ENCODE results near the gene GBX2.

DNA sequence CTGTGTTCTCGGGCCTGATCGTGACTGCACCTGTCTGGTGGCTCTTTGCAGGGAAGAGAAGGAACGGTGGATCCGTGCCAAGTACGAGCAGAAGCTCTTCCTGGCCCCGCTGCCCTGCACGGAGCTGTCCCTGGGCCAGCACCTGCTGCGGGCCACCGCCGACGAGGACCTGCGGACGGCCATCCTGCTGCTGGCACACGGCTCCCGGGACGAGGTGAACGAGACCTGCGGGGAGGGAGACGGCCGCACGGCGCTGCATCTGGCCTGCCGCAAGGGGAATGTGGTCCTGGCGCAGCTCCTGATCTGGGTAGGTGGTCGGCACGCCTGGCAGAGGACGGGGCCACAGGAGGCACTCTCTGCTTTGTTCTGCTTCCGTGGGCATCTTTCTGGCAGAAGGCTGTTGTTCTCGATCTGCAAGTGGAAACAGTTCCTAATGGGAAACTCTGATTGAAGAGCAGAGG, 48.0 kb downstream of the GBX2 start:
- TF ChIP-seq, protein P1, sequence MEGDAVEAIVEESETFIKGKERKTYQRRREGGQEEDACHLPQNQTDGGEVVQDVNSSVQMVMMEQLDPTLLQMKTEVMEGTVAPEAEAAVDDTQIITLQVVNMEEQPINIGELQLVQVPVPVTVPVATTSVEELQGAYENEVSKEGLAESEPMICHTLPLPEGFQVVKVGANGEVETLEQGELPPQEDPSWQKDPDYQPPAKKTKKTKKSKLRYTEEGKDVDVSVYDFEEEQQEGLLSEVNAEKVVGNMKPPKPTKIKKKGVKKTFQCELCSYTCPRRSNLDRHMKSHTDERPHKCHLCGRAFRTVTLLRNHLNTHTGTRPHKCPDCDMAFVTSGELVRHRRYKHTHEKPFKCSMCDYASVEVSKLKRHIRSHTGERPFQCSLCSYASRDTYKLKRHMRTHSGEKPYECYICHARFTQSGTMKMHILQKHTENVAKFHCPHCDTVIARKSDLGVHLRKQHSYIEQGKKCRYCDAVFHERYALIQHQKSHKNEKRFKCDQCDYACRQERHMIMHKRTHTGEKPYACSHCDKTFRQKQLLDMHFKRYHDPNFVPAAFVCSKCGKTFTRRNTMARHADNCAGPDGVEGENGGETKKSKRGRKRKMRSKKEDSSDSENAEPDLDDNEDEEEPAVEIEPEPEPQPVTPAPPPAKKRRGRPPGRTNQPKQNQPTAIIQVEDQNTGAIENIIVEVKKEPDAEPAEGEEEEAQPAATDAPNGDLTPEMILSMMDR (conservative IDR thresholded peaks at IDR 0.05; ENCODE audit: low read depth in 2 of 2): no peak
- TF ChIP-seq EZH2phosphoT487 (IDR thresholded peaks at IDR 0.05; ENCODE audit: unreplicated experiment) (no peak), EZH2 (IDR thresholded peaks at IDR 0.05; ENCODE audit: low read depth, unreplicated experiment) (no peak), POLR2AphosphoS5 (IDR thresholded peaks at IDR 0.05; ENCODE audit: low read depth) (no peak), CREB1 (CRISPR knock-in tag; IDR thresholded peaks at IDR 0.05; ENCODE audit: low read depth) (no peak), JUNB (IDR thresholded peaks at IDR 0.05; ENCODE audit: unreplicated experiment) (no peak), NANOG (IDR thresholded peaks at IDR 0.05; ENCODE audit: borderline replicate concordance) (no peak), ZNF114 (CRISPR knock-in tag; IDR thresholded peaks at IDR 0.05) (no peak)
- TF ChIP-seq, protein P2, sequence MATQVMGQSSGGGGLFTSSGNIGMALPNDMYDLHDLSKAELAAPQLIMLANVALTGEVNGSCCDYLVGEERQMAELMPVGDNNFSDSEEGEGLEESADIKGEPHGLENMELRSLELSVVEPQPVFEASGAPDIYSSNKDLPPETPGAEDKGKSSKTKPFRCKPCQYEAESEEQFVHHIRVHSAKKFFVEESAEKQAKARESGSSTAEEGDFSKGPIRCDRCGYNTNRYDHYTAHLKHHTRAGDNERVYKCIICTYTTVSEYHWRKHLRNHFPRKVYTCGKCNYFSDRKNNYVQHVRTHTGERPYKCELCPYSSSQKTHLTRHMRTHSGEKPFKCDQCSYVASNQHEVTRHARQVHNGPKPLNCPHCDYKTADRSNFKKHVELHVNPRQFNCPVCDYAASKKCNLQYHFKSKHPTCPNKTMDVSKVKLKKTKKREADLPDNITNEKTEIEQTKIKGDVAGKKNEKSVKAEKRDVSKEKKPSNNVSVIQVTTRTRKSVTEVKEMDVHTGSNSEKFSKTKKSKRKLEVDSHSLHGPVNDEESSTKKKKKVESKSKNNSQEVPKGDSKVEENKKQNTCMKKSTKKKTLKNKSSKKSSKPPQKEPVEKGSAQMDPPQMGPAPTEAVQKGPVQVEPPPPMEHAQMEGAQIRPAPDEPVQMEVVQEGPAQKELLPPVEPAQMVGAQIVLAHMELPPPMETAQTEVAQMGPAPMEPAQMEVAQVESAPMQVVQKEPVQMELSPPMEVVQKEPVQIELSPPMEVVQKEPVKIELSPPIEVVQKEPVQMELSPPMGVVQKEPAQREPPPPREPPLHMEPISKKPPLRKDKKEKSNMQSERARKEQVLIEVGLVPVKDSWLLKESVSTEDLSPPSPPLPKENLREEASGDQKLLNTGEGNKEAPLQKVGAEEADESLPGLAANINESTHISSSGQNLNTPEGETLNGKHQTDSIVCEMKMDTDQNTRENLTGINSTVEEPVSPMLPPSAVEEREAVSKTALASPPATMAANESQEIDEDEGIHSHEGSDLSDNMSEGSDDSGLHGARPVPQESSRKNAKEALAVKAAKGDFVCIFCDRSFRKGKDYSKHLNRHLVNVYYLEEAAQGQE (IDR thresholded peaks at IDR 0.05; ENCODE audit: unreplicated experiment): no peak
- TF ChIP-seq, protein P3, sequence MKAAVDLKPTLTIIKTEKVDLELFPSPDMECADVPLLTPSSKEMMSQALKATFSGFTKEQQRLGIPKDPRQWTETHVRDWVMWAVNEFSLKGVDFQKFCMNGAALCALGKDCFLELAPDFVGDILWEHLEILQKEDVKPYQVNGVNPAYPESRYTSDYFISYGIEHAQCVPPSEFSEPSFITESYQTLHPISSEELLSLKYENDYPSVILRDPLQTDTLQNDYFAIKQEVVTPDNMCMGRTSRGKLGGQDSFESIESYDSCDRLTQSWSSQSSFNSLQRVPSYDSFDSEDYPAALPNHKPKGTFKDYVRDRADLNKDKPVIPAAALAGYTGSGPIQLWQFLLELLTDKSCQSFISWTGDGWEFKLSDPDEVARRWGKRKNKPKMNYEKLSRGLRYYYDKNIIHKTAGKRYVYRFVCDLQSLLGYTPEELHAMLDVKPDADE (IDR thresholded peaks at IDR 0.05): no peak
- TF ChIP-seq, protein P4, sequence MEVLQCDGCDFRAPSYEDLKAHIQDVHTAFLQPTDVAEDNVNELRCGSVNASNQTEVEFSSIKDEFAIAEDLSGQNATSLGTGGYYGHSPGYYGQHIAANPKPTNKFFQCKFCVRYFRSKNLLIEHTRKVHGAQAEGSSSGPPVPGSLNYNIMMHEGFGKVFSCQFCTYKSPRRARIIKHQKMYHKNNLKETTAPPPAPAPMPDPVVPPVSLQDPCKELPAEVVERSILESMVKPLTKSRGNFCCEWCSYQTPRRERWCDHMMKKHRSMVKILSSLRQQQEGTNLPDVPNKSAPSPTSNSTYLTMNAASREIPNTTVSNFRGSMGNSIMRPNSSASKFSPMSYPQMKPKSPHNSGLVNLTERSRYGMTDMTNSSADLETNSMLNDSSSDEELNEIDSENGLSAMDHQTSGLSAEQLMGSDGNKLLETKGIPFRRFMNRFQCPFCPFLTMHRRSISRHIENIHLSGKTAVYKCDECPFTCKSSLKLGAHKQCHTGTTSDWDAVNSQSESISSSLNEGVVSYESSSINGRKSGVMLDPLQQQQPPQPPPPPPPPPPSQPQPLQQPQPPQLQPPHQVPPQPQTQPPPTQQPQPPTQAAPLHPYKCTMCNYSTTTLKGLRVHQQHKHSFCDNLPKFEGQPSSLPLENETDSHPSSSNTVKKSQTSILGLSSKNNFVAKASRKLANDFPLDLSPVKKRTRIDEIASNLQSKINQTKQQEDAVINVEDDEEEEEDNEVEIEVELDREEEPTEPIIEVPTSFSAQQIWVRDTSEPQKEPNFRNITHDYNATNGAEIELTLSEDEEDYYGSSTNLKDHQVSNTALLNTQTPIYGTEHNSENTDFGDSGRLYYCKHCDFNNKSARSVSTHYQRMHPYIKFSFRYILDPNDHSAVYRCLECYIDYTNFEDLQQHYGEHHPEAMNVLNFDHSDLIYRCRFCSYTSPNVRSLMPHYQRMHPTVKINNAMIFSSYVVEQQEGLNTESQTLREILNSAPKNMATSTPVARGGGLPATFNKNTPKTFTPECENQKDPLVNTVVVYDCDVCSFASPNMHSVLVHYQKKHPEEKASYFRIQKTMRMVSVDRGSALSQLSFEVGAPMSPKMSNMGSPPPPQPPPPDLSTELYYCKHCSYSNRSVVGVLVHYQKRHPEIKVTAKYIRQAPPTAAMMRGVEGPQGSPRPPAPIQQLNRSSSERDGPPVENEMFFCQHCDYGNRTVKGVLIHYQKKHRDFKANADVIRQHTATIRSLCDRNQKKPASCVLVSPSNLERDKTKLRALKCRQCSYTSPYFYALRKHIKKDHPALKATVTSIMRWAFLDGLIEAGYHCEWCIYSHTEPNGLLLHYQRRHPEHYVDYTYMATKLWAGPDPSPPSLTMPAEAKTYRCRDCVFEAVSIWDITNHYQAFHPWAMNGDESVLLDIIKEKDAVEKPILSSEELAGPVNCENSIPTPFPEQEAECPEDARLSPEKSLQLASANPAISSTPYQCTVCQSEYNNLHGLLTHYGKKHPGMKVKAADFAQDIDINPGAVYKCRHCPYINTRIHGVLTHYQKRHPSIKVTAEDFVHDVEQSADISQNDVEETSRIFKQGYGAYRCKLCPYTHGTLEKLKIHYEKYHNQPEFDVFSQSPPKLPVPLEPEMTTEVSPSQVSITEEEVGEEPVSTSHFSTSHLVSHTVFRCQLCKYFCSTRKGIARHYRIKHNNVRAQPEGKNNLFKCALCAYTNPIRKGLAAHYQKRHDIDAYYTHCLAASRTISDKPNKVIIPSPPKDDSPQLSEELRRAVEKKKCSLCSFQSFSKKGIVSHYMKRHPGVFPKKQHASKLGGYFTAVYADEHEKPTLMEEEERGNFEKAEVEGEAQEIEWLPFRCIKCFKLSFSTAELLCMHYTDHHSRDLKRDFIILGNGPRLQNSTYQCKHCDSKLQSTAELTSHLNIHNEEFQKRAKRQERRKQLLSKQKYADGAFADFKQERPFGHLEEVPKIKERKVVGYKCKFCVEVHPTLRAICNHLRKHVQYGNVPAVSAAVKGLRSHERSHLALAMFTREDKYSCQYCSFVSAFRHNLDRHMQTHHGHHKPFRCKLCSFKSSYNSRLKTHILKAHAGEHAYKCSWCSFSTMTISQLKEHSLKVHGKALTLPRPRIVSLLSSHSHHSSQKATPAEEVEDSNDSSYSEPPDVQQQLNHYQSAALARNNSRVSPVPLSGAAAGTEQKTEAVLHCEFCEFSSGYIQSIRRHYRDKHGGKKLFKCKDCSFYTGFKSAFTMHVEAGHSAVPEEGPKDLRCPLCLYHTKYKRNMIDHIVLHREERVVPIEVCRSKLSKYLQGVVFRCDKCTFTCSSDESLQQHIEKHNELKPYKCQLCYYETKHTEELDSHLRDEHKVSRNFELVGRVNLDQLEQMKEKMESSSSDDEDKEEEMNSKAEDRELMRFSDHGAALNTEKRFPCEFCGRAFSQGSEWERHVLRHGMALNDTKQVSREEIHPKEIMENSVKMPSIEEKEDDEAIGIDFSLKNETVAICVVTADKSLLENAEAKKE (CRISPR knock-in tag; IDR thresholded peaks at IDR 0.05): no peak
